ENCODE data around the gene ZIM2.

Gene ZIM2

GRCh38 chr19:56848166-56848565, 7.6 kb upstream of the ZIM2 start:
- Histone ChIP-seq H3K36me3 (ENCODE audit: low read length) (no peaks in the 10 kb centered on the region), H3F3A (ENCODE audit: insufficient read depth) (no peaks in the 10 kb centered on the region), H2AFZ (ENCODE audit: low read depth, low read length, severe bottlenecking) (no peak overlapping the region), H3K79me2 (ENCODE audit: insufficient read depth, low read length) (no peaks in the 10 kb centered on the region), H3K4me2 (ENCODE audit: low read depth, low read length, poor library complexity, severe bottlenecking) (no peak overlapping the region), H3K4me3 (ENCODE audit: insufficient read depth, low read length, poor library complexity, severe bottlenecking) (no peak overlapping the region), H3K27me3 (ENCODE audit: low read length) (peaks cover 3% of the 10 kb centered on the region; the same call in 1 of the 2 replicates), H4K20me1 (ENCODE audit: low read depth, low read length) (no peaks in the 10 kb centered on the region), H3K9ac (ENCODE audit: low read length) (no peak overlapping the region), H3K9me3 (ENCODE audit: insufficient read depth, low read length) (no peaks in the 10 kb centered on the region), H3K27ac (ENCODE audit: low read depth, low read length) (no peak overlapping the region), H3K9me2 (replicated peaks; ENCODE audit: insufficient read depth, low read length) (no peaks in the 10 kb centered on the region)
- TF ChIP-seq, protein P1, sequence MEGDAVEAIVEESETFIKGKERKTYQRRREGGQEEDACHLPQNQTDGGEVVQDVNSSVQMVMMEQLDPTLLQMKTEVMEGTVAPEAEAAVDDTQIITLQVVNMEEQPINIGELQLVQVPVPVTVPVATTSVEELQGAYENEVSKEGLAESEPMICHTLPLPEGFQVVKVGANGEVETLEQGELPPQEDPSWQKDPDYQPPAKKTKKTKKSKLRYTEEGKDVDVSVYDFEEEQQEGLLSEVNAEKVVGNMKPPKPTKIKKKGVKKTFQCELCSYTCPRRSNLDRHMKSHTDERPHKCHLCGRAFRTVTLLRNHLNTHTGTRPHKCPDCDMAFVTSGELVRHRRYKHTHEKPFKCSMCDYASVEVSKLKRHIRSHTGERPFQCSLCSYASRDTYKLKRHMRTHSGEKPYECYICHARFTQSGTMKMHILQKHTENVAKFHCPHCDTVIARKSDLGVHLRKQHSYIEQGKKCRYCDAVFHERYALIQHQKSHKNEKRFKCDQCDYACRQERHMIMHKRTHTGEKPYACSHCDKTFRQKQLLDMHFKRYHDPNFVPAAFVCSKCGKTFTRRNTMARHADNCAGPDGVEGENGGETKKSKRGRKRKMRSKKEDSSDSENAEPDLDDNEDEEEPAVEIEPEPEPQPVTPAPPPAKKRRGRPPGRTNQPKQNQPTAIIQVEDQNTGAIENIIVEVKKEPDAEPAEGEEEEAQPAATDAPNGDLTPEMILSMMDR (IDR thresholded peaks at IDR 0.05; ENCODE audit: insufficient read depth, low read length, poor library complexity, severe bottlenecking): no peak
- no peak for TF ChIP-seq EZH2phosphoT487 (conservative IDR thresholded peaks at IDR 0.05; ENCODE audit: low read length)

DNA sequence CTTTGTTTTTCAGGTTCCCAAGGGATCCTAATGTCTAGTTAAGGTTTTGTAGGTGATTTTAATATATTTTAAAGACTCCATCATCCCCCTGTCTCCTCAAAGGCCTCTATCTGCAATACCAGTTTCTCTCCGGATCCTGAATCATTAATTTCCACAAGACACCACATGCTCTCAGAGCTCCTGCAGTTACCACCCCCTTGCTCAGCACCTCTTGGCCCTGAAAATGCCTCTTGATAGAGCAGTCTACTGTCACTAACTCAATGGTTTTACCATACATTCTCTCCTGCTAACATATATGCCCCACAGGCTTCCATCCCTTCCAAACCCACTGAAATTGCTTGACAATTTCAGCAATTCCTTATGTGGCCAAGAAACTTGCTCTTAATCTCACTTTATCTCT, 1.9 kb upstream of the ZIM2 start:
- Histone ChIP-seq H3K9ac (ENCODE audit: low read length) (no peak overlapping the region), H3K9me3 (ENCODE audit: insufficient read depth, low read length) (peaks cover 8% of the 10 kb centered on the region; the same call in 1 of the 2 replicates), H3F3A (ENCODE audit: insufficient read depth) (no peaks in the 10 kb centered on the region), H3K27me3 (ENCODE audit: low read length) (no peaks in the 10 kb centered on the region), H4K20me1 (ENCODE audit: low read depth, low read length) (no peaks in the 10 kb centered on the region), H3K27ac (ENCODE audit: low read depth, low read length) (no peak overlapping the region), H3K4me3 (ENCODE audit: insufficient read depth, low read length, poor library complexity, severe bottlenecking) (no peak overlapping the region), H3K9me2 (replicated peaks; ENCODE audit: insufficient read depth, low read length) (no peaks in the 10 kb centered on the region), H3K79me2 (ENCODE audit: insufficient read depth, low read length) (no peaks in the 10 kb centered on the region), H3K36me3 (ENCODE audit: low read length) (no peaks in the 10 kb centered on the region), H2AFZ (ENCODE audit: low read depth, low read length, severe bottlenecking) (no peak overlapping the region), H3K4me2 (ENCODE audit: low read depth, low read length, poor library complexity, severe bottlenecking) (no peak overlapping the region)
- TF ChIP-seq, protein P1 (IDR thresholded peaks at IDR 0.05; ENCODE audit: insufficient read depth, low read length, poor library complexity, severe bottlenecking): no peak
- no peak for TF ChIP-seq EZH2phosphoT487 (conservative IDR thresholded peaks at IDR 0.05; ENCODE audit: low read length)

GRCh38 chr19:56841193-56841543, 642 bp upstream of the ZIM2 start:
- no peaks in the 10 kb centered on the region for H3K79me2 ChIP-seq (ENCODE audit: insufficient read depth, low read length)
- no peak overlapping the region for H2AFZ ChIP-seq (ENCODE audit: low read depth, low read length, severe bottlenecking)
- H3K4me3 ChIP-seq (ENCODE audit: insufficient read depth, low read length, poor library complexity, severe bottlenecking): no peak overlapping the region
- H3K9me3 ChIP-seq (ENCODE audit: insufficient read depth, low read length): peaks cover 8% of the 10 kb centered on the region; the same call in 1 of the 2 replicates
- H3K9ac ChIP-seq (ENCODE audit: low read length): no peak overlapping the region
- H3F3A ChIP-seq (ENCODE audit: insufficient read depth): no peaks in the 10 kb centered on the region
- no peaks in the 10 kb centered on the region for H4K20me1 ChIP-seq (ENCODE audit: low read depth, low read length)
- no peak overlapping the region for H3K27ac ChIP-seq (ENCODE audit: low read depth, low read length)
- TF ChIP-seq, protein P1 (IDR thresholded peaks at IDR 0.05; ENCODE audit: insufficient read depth, low read length, poor library complexity, severe bottlenecking): no peak
- TF ChIP-seq EZH2phosphoT487 (conservative IDR thresholded peaks at IDR 0.05; ENCODE audit: low read length): no peak
- H3K27me3 ChIP-seq (ENCODE audit: low read length): no peaks in the 10 kb centered on the region
- H3K36me3 ChIP-seq (ENCODE audit: low read length): no peaks in the 10 kb centered on the region
- H3K9me2 ChIP-seq (replicated peaks; ENCODE audit: insufficient read depth, low read length): no peaks in the 10 kb centered on the region
- no peak overlapping the region for H3K4me2 ChIP-seq (ENCODE audit: low read depth, low read length, poor library complexity, severe bottlenecking)
